Sigmoid colon (tissue), 7 donors: ENCODE data around the gene COA1. TPM values are rescaled to one million over a fixed set of nuclear protein-coding genes. Genes with fewer than 3 reads are reported as not detected.

ENCODE experiments used
- DNase-seq: peaks from one replicate; pipeline ENCODE4 v3.0.0-alpha.2; 2019
- H3K27ac ChIP-seq, 4 donors: fragments of 200-600 bp; sonication (generic); one replicate each; pipeline ENCODE4 v1.5.1; 2016 to 2019; ENCODE audit warnings: mild to moderate bottlenecking in 1 of 4
- H3K27me3 ChIP-seq, 3 donors: fragments of 200-600 bp; sonication (generic); one replicate each; pipeline ENCODE4 v1.5.1; 2019; ENCODE audit warnings: mild to moderate bottlenecking in 1 of 3
- H3K36me3 ChIP-seq, 4 donors: fragments of 200-600 bp; sonication (generic); one replicate each; pipeline ENCODE4 v1.5.1; 2016 to 2019
- H3K4me1 ChIP-seq, 4 donors: fragments of 200-600 bp; sonication (generic); one replicate each; pipeline ENCODE4 v1.5.1; 2017 to 2019
- H3K4me3 ChIP-seq, 4 donors: fragments of 200-600 bp; sonication (generic); one replicate each; pipeline ENCODE4 v1.5.1; 2017 to 2019; ENCODE audit warnings: mild to moderate bottlenecking in 2 of 4, moderate library complexity in 1 of 4
- H3K9me3 ChIP-seq, 4 donors: fragments of 200-600 bp in 3 of 4; sonication (generic) in 3 of 4; one replicate each; pipeline versions ENCODE4 v1.5.1 to v1.6.1; 2013 to 2019
- CTCF ChIP-seq, 4 experiments: fragments of 450-650 bp in 3 of 4; fragments of 200-600 bp in 1 of 4; IDR thresholded peaks; one replicate each; pipeline ENCODE4 v1.5.1; 2016 to 2019; ENCODE audit warnings: antibody characterized with exemption in 4 of 4, mild to moderate bottlenecking in 3 of 4, moderate library complexity in 2 of 4
- EP300 ChIP-seq, 4 donors: sonication (generic); formaldehyde crosslinking; IDR thresholded peaks; one replicate each; pipeline ENCODE4 v1.6.1; 2017; ENCODE audit warnings: antibody characterized with exemption in 4 of 4
- POLR2A ChIP-seq, 2 donors: fragments of 450-650 bp; IDR thresholded peaks; one replicate each; pipeline ENCODE4 v1.6.1; 2016; ENCODE audit warnings: antibody characterized with exemption in 2 of 2, mild to moderate bottlenecking in 2 of 2, moderate library complexity in 2 of 2
- POLR2AphosphoS5 ChIP-seq, 4 donors: sonication (generic); formaldehyde crosslinking; IDR thresholded peaks; one replicate each; pipeline ENCODE4 v1.6.1; 2017; ENCODE audit warnings: antibody characterized with exemption in 4 of 4
- WGBS, 2 donors: extraction: QIAGEN DNeasy Blood & Tissue Kit; methylation state at CpG; one replicate each; pipeline ENCODE4 v1.1.7; 2013; 5-methylcytosine and 5-hydroxymethylcytosine counted together
- intact Hi-C: fragments of 100-400 bp; cut with DNase I; formaldehyde crosslinking; loops from one replicate; pipeline ENCODE4 v1.15.1; 2023
- polyA plus RNA-seq, 3 donors: library from polyadenylated mRNA; stranded (reverse); fragments of 200-250 nt; gene quantifications; one replicate each; pipeline ENCODE4 v1.2.3, GENCODE V29; 2013
- total RNA-seq, 4 donors: library from RNA; depleted of rRNA; stranded (reverse); fragments of >200 nt; gene quantifications; one replicate each; pipeline ENCODE4 v1.1.0, GENCODE V29; 2016
- donor health status: healthy with polysubstance abuse.
- donor health status: Bipolar disorder and iron deficiency.
- donor health status: healthy.

Gene COA1
- total and polyA plus RNA-seq, 7 donors: 31.2 to 61.2 (median 42.6) TPM

GRCh38 chr7:43639858-43640491 lies 89.3 kb downstream of the COA1 start:
- WGBS, 2 donors: 38 to 60% methylated on average over 6 of the region's 6 CpGs
- no peak for DNase-seq
- H3K27me3 ChIP-seq: no peaks in the 10 kb centered on the region
- H3K27ac ChIP-seq: peak overlapping the region; percentile 15 to 83 (median 52)
- H3K36me3 ChIP-seq: peaks cover 3 to 44% (median 6%) of the 10 kb centered on the region in 4 donors
- TF ChIP-seq CTCF (IDR thresholded peaks at IDR 0.05): no peak
- peak in 2 of 4 donors; percentile 10 to 19 for TF ChIP-seq POLR2AphosphoS5 (IDR thresholded peaks at IDR 0.05)
- H3K4me1 ChIP-seq: peaks cover 0 to 27% (median 24%) of the 10 kb centered on the region in 4 donors
- intact Hi-C loops: no loop called here
- H3K4me3 ChIP-seq: no peak overlapping the region
- H3K9me3 ChIP-seq: no peaks in the 10 kb centered on the region

- WGBS, 2 donors: 62 to 81% methylated on average over 4 of the region's 4 CpGs
- H3K36me3 ChIP-seq: peaks cover 0 to 58% (median 2%) of the 10 kb centered on the region in 4 donors
- peaks cover 0 to 27% (median 24%) of the 10 kb centered on the region in 4 donors for H3K4me1 ChIP-seq
- no peak for DNase-seq
- TF ChIP-seq POLR2A (IDR thresholded peaks at IDR 0.05): no peak
- TF ChIP-seq POLR2AphosphoS5 (IDR thresholded peaks at IDR 0.05): no peak
- no peak for TF ChIP-seq CTCF (IDR thresholded peaks at IDR 0.05)
- TF ChIP-seq EP300 (IDR thresholded peaks at IDR 0.05): no peak
- intact Hi-C loops: no loop called here
- H3K4me3 ChIP-seq: no peak overlapping the region
- H3K9me3 ChIP-seq: no peaks in the 10 kb centered on the region
- no peak overlapping the region for H3K27ac ChIP-seq
- no peaks in the 10 kb centered on the region for H3K27me3 ChIP-seq
Measured at GRCh38 chr7:43637114-43637806, 92.1 kb downstream of the COA1 start.

GRCh38 chr7:43636093-43636492 lies 93.2 kb downstream of the COA1 start:
- H3K27me3 ChIP-seq: no peaks in the 10 kb centered on the region
- H3K36me3 ChIP-seq: peaks cover 0 to 70% (median 0%) of the 10 kb centered on the region in 4 donors
- no peak for DNase-seq
- H3K4me1 ChIP-seq: peaks cover 0 to 27% (median 24%) of the 10 kb centered on the region in 4 donors
- no peak for TF ChIP-seq CTCF (IDR thresholded peaks at IDR 0.05)
- no peaks in the 10 kb centered on the region for H3K9me3 ChIP-seq
- WGBS, 2 donors: 82 to 86% methylated on average over 6 of the region's 6 CpGs
- intact Hi-C loops: no loop called here
- H3K27ac ChIP-seq: peak overlapping the region in 2 of 4 donors; percentile 49 to 78
- H3K4me3 ChIP-seq: no peak overlapping the region

- intact Hi-C loops: no loop called here
- DNase-seq: no peak
- Histone ChIP-seq H3K9me3 (no peaks in the 10 kb centered on the region), H3K4me1 (peaks cover 0 to 12% (median 10%) of the 10 kb centered on the region in 4 donors), H3K36me3 (peaks cover 0 to 75% (median 1%) of the 10 kb centered on the region in 4 donors), H3K27ac (no peak overlapping the region), H3K4me3 (no peak overlapping the region), H3K27me3 (no peaks in the 10 kb centered on the region)
- 90 to 98% methylated on average over 2 of the region's 2 CpGs for WGBS, 2 donors
- TF ChIP-seq EP300 (IDR thresholded peaks at IDR 0.05): no peak
- TF ChIP-seq POLR2AphosphoS5 (IDR thresholded peaks at IDR 0.05): no peak
- no peak for TF ChIP-seq CTCF (IDR thresholded peaks at IDR 0.05)
- no peak for TF ChIP-seq POLR2A (IDR thresholded peaks at IDR 0.05)
Measured at GRCh38 chr7:43634384-43634783, 94.9 kb downstream of the COA1 start.
